ENCODE results near the gene KRTAP10-2.

The KRTAP10-2 gene

GRCh38 chr21:44540741-44541288 lies 10.5 kb downstream of the KRTAP10-2 start:
- FAIRE-seq (no peak), DNase-seq (ENCODE audit: insufficient read length) (no peak)
- TF ChIP-seq TAF1 (IDR thresholded peaks at IDR 0.05; ENCODE audit: borderline replicate concordance, low read depth, low read length): no peak
- no peak for TF ChIP-seq POLR2A (IDR thresholded peaks at IDR 0.05; ENCODE audit: low read depth, low read length)
- no peak for TF ChIP-seq POLR2AphosphoS5 (IDR thresholded peaks at IDR 0.05; ENCODE audit: low read depth, low read length)

GRCh38 chr21:44539991-44540666 lies 11.2 kb downstream of the KRTAP10-2 start, which contains the start of gene KRTAP10-1:
KRTAP10-1 (minus strand) TSS chr21:44540195; CDS start chr21:44540150, 45 bp downstream.
- no peak for FAIRE-seq
- DNase-seq (ENCODE audit: insufficient read length): no peak
- TF ChIP-seq POLR2A (IDR thresholded peaks at IDR 0.05; ENCODE audit: low read depth, low read length): no peak
- TF ChIP-seq POLR2AphosphoS5 (IDR thresholded peaks at IDR 0.05; ENCODE audit: low read depth, low read length): no peak
- no peak for TF ChIP-seq TAF1 (IDR thresholded peaks at IDR 0.05; ENCODE audit: borderline replicate concordance, low read depth, low read length)

- no peak for TF ChIP-seq POLR2A (IDR thresholded peaks at IDR 0.05; ENCODE audit: low read depth, low read length)
- no peak for TF ChIP-seq POLR2AphosphoS5 (IDR thresholded peaks at IDR 0.05; ENCODE audit: low read depth, low read length)
- no peak for TF ChIP-seq TAF1 (IDR thresholded peaks at IDR 0.05; ENCODE audit: borderline replicate concordance, low read depth, low read length)
- DNase-seq (ENCODE audit: insufficient read length) (no peak), FAIRE-seq (no peak)
Measured at GRCh38 chr21:44539046-44539445, 12.3 kb downstream of the KRTAP10-2 start.

GRCh38 chr21:44537930-44538911 lies 13.1 kb downstream of the KRTAP10-2 start:
- no peak for FAIRE-seq

GRCh38 chr21:44535963-44536362 lies 15.3 kb downstream of the KRTAP10-2 start:
- FAIRE-seq (no peak), DNase-seq (ENCODE audit: insufficient read length) (no peak)
- no peak for TF ChIP-seq TAF1 (IDR thresholded peaks at IDR 0.05; ENCODE audit: borderline replicate concordance, low read depth, low read length)

More at GRCh38 chr21:44537930-44538911, 13.1 kb downstream of the KRTAP10-2 start:
- TF ChIP-seq POLR2AphosphoS5 (IDR thresholded peaks at IDR 0.05; ENCODE audit: low read depth, low read length) (no peak), TAF1 (IDR thresholded peaks at IDR 0.05; ENCODE audit: borderline replicate concordance, low read depth, low read length) (no peak), POLR2A (IDR thresholded peaks at IDR 0.05; ENCODE audit: low read depth, low read length) (no peak)
- no peak for DNase-seq (ENCODE audit: insufficient read length)

GRCh38 chr21:44534688-44535087 lies 16.6 kb downstream of the KRTAP10-2 start:
- DNase-seq (ENCODE audit: insufficient read length): no peak
- FAIRE-seq: no peak
- TF ChIP-seq TAF1 (IDR thresholded peaks at IDR 0.05; ENCODE audit: borderline replicate concordance, low read depth, low read length) (no peak), POLR2A (IDR thresholded peaks at IDR 0.05; ENCODE audit: low read depth, low read length) (no peak), POLR2AphosphoS5 (IDR thresholded peaks at IDR 0.05; ENCODE audit: low read depth, low read length) (no peak)

- DNase-seq (ENCODE audit: insufficient read length) (no peak), FAIRE-seq (no peak)
- TF ChIP-seq TAF1 (IDR thresholded peaks at IDR 0.05; ENCODE audit: borderline replicate concordance, low read depth, low read length) (no peak), POLR2AphosphoS5 (IDR thresholded peaks at IDR 0.05; ENCODE audit: low read depth, low read length) (no peak), POLR2A (IDR thresholded peaks at IDR 0.05; ENCODE audit: low read depth, low read length) (no peak)
Measured at GRCh38 chr21:44533891-44534627, 17.2 kb downstream of the KRTAP10-2 start.

GRCh38 chr21:44533121-44533890 lies 18.0 kb downstream of the KRTAP10-2 start:
- no peak for TF ChIP-seq TAF1 (IDR thresholded peaks at IDR 0.05; ENCODE audit: borderline replicate concordance, low read depth, low read length)
- TF ChIP-seq POLR2A (IDR thresholded peaks at IDR 0.05; ENCODE audit: low read depth, low read length): no peak
- no peak for TF ChIP-seq POLR2AphosphoS5 (IDR thresholded peaks at IDR 0.05; ENCODE audit: low read depth, low read length)
- DNase-seq (ENCODE audit: insufficient read length): no peak
- no peak for FAIRE-seq

- FAIRE-seq (no peak), DNase-seq (ENCODE audit: insufficient read length) (no peak)
- no peak for TF ChIP-seq POLR2AphosphoS5 (IDR thresholded peaks at IDR 0.05; ENCODE audit: low read depth, low read length)
- TF ChIP-seq POLR2A (IDR thresholded peaks at IDR 0.05; ENCODE audit: low read depth, low read length): no peak
- no peak for TF ChIP-seq TAF1 (IDR thresholded peaks at IDR 0.05; ENCODE audit: borderline replicate concordance, low read depth, low read length)
Measured at GRCh38 chr21:44532712-44533111, 18.6 kb downstream of the KRTAP10-2 start.
